ENCODE data around the gene SH3PXD2A. TPM values are rescaled to one million over a fixed set of nuclear protein-coding genes. Genes with fewer than 3 reads are reported as not detected.
A peak's percentile ranks its signal among the peaks of the same experiment; 100 is the strongest.

Gene SH3PXD2A
- total and polyA plus RNA-seq, 10 of the 15 experiments (the other 5 are each of a cell fraction or from before 2014, with no cell fraction given): 0.63 to 14.0 (median 4.4) TPM

DNA sequence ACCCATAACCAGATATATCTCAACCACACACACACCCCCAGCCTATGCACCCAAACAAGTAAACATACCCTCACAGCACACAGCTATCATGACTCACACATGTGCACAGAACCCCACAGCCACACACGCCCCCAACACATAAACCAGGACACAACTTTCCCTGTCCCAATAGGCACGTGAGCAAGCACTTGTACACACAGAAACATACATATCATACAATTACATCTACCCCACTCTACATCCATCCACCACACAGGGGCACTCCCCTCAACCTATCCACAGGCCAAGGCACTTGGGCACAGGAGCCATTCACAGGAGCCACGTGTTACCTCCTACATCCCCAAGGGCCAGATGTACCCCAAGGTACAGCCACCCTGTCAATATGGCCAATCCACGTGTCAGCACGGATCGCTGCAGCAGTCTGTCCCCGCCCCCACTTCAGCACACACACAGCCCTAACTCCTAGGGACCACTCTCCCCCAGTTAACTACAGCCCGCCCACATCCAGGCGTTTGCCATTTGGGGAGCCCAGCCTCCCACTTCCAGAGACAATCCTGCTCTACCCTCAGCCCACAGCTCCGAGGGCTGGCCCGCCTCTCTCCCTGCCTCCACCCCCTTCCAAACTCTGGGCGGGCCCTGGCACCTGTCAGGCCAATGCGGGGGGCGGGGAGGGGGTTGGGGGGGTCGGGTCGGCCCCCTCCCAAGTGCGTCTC lies 163.5 kb downstream of the SH3PXD2A start (continued):
- TF ChIP-seq CUX1 (IDR thresholded peaks at IDR 0.05; ENCODE audit: insufficient replicate concordance, low read depth, low read length) (no peak), MYC (IDR thresholded peaks at IDR 0.05; ENCODE audit: insufficient read depth, insufficient read length, insufficient replicate concordance, low read length, severe bottlenecking) (peak; percentile 94), TCF7 (IDR thresholded peaks at IDR 0.05; ENCODE audit: borderline replicate concordance) (no peak), IKZF2 (IDR thresholded peaks at IDR 0.05) (no peak), RFX5 (IDR thresholded peaks at IDR 0.05; ENCODE audit: low read depth, low read length) (no peak), USF1 (IDR thresholded peaks at IDR 0.05; ENCODE audit: borderline replicate concordance, extremely low read length, insufficient read depth, low read depth, low read length) (peak; percentile 12), SIN3A (IDR thresholded peaks at IDR 0.05; ENCODE audit: low read depth, low read length) (no peak), SMAD1 (IDR thresholded peaks at IDR 0.05; ENCODE audit: low read depth, partially characterized antibody) (no peak), CHD4 (IDR thresholded peaks at IDR 0.05) (no peak), CREB1 (IDR thresholded peaks at IDR 0.05; ENCODE audit: low read depth) (no peak), CEBPB (IDR thresholded peaks at IDR 0.05; ENCODE audit: borderline replicate concordance in 1 of 2, low read depth in 2 of 2, low read length in 2 of 2) (no peak), HDGF (IDR thresholded peaks at IDR 0.05) (peak; percentile 97), NR2C1 (IDR thresholded peaks at IDR 0.05) (no peak), IRF4 (IDR thresholded peaks at IDR 0.05; ENCODE audit: low read depth, low read length) (0 out of 2 replicates have a peak, but pooled peaks have one; percentile 7)
- TF ChIP-seq, protein P1, sequence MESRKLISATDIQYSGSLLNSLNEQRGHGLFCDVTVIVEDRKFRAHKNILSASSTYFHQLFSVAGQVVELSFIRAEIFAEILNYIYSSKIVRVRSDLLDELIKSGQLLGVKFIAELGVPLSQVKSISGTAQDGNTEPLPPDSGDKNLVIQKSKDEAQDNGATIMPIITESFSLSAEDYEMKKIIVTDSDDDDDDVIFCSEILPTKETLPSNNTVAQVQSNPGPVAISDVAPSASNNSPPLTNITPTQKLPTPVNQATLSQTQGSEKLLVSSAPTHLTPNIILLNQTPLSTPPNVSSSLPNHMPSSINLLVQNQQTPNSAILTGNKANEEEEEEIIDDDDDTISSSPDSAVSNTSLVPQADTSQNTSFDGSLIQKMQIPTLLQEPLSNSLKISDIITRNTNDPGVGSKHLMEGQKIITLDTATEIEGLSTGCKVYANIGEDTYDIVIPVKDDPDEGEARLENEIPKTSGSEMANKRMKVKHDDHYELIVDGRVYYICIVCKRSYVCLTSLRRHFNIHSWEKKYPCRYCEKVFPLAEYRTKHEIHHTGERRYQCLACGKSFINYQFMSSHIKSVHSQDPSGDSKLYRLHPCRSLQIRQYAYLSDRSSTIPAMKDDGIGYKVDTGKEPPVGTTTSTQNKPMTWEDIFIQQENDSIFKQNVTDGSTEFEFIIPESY (IDR thresholded peaks at IDR 0.05): no peak
- TF ChIP-seq, protein P2, sequence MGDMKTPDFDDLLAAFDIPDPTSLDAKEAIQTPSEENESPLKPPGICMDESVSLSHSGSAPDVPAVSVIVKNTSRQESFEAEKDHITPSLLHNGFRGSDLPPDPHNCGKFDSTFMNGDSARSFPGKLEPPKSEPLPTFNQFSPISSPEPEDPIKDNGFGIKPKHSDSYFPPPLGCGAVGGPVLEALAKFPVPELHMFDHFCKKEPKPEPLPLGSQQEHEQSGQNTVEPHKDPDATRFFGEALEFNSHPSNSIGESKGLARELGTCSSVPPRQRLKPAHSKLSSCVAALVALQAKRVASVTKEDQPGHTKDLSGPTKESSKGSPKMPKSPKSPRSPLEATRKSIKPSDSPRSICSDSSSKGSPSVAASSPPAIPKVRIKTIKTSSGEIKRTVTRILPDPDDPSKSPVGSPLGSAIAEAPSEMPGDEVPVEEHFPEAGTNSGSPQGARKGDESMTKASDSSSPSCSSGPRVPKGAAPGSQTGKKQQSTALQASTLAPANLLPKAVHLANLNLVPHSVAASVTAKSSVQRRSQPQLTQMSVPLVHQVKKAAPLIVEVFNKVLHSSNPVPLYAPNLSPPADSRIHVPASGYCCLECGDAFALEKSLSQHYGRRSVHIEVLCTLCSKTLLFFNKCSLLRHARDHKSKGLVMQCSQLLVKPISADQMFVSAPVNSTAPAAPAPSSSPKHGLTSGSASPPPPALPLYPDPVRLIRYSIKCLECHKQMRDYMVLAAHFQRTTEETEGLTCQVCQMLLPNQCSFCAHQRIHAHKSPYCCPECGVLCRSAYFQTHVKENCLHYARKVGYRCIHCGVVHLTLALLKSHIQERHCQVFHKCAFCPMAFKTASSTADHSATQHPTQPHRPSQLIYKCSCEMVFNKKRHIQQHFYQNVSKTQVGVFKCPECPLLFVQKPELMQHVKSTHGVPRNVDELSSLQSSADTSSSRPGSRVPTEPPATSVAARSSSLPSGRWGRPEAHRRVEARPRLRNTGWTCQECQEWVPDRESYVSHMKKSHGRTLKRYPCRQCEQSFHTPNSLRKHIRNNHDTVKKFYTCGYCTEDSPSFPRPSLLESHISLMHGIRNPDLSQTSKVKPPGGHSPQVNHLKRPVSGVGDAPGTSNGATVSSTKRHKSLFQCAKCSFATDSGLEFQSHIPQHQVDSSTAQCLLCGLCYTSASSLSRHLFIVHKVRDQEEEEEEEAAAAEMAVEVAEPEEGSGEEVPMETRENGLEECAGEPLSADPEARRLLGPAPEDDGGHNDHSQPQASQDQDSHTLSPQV (IDR thresholded peaks at IDR 0.05): no peak

Measured in GM12878 (cell line).